Right hindlimb (tissue), 1 donor: ENCODE data around the gene NHSL1.

Experiments used
- DNase-seq: peaks from one replicate; pipeline ENCODE4 v3.0.0-alpha.2; 2018

The NHSL1 gene

GRCh38 chr6:138424004-138424904, 75.0 kb downstream of the NHSL1 start:
- DNase-seq = no peak

DNA sequence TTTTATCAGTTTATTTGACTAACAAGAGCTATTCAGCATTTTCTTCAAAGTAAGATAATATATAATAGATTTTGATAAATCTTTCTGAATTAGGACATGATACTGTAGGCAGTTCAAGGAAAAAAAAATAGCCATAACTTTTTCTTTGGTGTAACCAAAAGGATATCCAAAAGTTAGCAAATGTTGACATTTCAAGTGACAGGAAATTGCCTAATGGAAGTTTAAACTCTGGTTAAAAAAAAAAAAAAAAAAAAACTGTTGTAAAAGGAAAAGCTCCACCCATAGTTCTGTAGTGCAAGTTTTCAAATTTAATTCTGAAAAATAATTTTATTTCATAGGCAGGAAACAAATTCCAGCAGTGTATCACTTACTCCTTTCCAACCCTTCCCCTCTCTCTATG, 76.4 kb downstream of the NHSL1 start:
- DNase-seq = no peak

DNA sequence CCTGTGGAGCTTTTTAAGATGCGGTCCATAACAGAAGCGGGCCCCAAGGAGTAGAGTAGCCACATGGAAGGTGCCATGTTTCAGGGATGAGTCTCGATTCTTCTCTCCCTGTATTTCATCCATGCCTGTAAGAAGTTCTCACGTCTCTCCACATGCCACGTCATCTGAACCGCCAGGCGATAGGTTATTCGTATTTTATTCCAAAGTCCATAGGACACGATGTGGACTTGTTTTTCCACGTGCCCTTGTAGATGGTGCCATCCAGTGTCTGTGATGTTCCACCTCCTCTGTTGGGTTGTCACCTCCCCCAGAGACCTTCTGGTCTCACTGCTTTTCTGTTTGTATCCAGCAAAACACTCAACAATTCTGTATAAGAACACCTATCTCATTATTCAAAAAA, 77.7 kb downstream of the NHSL1 start:
- no peak for DNase-seq

- no peak for DNase-seq
Observed at GRCh38 chr6:138421089-138421488, 78.2 kb downstream of the NHSL1 start.

DNA sequence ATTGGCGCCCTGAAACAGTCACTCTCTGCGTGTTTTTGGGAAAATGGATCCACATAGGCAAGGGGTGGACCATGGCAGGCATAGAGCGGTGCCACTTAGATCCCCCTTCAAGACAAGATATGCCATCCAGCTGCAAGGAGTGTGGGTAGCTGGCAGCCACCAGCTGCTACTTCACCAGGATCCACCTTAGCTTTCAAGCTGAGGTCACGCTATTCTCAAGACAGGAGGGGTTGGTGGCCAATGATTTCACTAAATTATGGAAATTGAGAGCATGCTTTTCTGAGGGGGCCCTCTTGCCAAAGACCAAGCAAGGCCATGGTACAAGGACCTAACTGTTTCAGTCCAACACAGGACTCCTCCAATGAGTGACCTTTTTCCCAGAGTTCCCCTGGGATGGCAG, 78.9 kb downstream of the NHSL1 start:
- no peak for DNase-seq

- DNase-seq = no peak
Observed at GRCh38 chr6:138419766-138420165, 79.5 kb downstream of the NHSL1 start.

GRCh38 chr6:138418118-138418742, 81.1 kb downstream of the NHSL1 start:
- no peak for DNase-seq

- DNase-seq = no peak
Observed at GRCh38 chr6:138417493-138418117, 81.7 kb downstream of the NHSL1 start.

DNA sequence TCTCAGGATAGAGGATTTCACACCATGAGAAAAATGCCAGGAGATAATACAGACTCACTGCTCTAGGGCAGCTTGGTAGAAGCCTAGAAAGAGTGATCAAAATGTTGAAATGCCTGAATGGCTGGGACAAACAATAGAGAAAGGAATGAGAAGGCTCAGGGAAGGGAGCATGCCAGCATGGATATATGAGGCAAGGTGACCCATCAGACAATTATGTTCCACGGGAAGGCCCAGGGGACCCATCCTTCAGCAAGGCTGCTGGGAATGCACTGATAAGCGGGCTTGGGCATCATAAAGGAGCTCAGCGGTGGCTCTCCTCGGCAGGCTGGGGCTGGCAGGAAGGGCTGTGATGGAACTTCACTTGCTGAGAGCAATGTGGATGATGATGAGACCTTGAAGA, 83.1 kb downstream of the NHSL1 start:
- DNase-seq = no peak

GRCh38 chr6:138415125-138415524, 84.2 kb downstream of the NHSL1 start:
- DNase-seq = no peak

DNA sequence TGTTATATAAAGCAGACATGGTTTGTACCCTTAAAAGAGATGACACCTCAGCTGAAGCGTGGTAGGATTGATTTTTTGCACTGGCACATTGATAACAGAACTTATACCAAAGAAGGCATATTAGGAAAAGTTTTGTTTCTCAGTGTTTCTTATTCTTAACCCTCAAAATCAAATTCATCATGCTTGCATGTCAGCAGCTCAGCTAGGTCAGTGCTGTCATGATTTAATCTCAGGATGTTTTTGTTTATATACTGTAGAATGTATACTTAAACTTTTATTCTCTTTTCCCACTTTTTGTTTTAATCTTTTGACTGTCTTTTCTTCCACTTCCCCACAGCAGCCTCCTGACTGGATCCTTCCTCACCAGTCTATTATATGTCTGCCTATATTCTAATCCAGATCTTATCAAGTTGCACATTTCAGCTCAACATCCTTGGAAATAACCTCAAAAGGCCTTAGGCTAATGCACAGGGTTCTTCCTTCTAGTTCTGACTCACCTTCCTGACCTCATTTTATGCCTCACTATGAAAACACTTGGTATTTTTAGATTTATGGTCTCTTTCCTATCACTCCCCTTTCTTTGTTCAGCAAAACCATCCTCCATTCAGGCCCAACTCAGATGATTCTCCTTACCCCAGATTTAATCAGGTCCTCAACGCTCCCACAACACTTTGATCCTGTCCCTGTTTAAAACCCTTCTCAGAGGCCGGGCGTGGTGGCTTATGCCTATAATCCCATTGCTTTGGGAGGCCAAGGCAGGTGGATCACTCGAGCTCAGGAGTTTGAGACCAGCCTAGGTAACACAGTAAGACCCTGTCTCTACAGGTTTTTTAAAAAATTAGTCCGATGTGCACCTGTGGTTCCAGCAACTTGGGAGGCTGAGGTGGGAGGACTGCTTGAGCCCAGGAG, 88.1 kb downstream of the NHSL1 start:
- no peak for DNase-seq

DNA sequence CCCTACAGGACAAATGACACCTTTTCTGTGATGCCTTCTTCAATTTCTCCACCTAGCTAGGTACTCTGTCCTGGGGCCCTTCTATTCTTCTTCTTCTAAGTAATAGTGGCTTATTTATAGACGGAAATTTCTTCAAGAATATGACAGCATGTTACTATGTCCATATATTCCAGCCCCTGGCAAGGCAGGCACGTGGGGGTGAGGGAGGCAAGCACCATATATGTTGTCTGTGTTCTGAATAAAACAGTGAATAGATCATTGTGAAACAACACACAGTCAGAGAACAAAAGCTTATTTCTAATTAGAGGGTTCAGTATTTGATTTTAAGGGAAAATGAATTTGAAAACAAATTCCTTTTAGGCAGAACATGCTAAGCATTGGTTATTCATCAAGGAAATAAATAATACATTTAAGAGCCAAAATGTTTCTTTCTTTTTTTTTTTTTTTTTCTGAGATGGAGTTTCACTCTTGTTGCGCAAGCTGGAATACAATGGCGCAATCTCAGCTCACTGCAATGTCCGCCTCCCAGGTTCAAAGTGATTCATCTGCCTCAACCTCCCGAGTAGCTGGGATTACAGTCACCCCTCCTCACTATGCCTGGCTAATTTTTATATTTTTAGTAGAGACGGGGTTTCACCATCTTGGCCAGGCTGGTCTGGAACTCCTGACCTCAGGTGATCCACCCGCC, 89.1 kb downstream of the NHSL1 start:
- no peak for DNase-seq

GRCh38 chr6:138406443-138406842, 92.9 kb downstream of the NHSL1 start:
- no peak for DNase-seq

GRCh38 chr6:138405816-138406413, 93.4 kb downstream of the NHSL1 start:
- no peak for DNase-seq

DNA sequence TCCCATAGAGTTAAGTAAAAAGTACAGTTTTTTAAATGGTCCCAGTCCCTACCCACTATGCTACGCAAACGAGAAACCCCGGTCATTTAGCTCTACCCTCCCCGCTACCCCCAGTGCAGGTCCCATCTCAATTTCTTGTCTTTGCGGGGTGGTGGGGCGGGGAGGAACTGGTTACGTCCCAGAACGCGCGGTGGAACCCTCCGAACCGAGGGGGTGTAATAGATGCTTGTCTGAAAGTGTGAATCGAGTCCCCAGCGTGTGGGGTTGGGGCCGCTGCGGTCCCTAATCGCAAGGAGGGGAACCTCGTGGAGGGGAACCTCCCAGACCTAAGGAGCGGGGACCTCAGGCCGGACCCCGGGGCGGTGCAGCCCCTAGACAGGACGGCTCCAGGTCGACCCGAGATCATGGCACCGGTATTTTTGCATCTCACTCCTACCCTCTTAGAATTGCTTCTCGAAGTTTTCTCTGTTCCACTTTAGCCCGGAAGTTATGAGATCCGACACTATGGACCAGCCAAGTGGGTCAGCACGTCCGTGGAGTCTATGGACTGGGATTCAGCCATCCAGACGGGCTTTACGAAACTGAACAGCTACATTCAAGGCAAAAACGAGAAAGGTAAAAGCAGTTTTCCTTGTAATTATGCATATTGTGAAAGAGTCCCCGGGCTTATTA, 94.5 kb downstream of the NHSL1 start:
- DNase-seq = peak; percentile 43

DNA sequence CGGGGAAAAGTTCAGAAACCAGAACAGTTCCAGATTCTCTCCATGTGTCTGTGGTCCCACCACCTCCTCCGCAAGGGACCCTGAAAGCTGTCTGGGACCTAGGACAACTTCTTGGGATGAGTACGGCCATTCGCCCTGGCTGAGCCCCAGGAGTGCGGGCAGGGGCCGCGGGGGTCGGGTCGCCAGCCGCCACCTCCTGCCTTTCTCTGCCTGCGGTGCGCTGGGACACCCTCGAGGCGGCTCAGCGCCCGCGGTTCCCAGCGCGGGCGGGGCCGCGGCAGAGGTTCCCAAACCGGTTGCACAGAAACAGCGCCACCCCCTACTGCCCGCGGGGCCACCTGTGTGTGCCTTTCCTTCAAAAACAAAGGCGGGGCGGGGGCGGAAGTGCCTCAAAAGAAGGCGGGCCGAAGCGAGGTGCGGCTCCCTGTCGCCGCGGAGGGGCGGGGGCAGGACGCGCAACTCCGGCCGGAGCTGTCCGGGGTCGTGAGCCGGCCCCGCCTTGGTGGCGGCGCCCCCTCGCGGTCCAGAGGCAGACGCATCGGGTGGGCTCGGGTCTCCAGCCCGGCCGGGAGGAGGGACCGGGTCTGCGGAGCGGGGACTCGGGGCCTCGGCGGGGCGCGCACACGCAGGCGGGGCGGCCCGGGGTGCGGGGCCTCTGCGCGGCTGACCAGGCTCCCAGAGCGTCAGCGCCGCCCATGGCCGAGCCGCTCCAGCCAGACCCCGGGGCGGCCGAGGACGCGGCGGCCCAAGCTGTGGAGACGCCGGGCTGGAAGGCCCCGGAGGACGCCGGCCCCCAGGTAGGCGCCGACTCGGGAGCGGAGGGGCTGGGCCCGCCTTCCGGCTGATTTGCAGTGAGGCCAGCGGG, 95.3 kb downstream of the NHSL1 start, which contains the start of gene HEBP2:
TSS of gene HEBP2 (plus strand) at position 423 of the 865 bp plus-strand sequence. CDS start at position 696, 273 bp downstream.
- DNase-seq = peak; percentile 91

DNA sequence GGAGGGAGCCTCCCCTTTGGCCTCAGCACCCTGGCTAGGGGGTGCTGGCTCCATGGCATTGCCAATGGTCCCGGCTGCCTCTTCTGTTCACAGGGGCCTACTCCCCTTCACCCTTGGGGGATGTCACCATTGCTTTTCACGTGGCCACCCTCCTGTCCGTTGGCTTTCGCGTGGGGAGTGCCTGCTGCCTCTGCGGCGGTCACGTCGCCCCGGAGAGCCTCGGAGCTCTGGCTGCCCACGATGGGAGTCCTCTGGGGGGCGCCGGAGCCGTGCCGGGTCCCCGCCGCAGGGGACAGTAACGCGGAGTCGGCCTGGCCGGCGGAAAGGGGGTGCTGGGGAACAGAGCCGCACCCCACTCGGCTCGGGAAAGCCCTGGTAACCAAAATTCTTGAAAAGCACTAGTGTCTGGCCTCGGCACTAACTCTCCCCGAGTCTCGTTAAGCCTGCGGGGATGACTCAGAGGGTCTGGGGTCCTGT, 95.9 kb downstream of the NHSL1 start:
- peak; percentile 43 for DNase-seq

- no peak for DNase-seq
Observed at GRCh38 chr6:138402838-138403187, 96.5 kb downstream of the NHSL1 start.

- no peak for DNase-seq
Observed at GRCh38 chr6:138401960-138402837, 97.1 kb downstream of the NHSL1 start.
